Measurements from ENCODE around the gene NKX2-4. TPM values are rescaled to one million over a fixed set of nuclear protein-coding genes. Genes with fewer than 3 reads are reported as not detected.

NKX2-4 gene
- not detected for total RNA-seq
- polyA plus RNA-seq (2013, experiment 1 of 2) = not detected
- not detected for polyA plus RNA-seq (2013, experiment 2 of 2)
- 0 to 0.14 (median 0) reads per million in 172 experiments for total RNA-seq

DNA sequence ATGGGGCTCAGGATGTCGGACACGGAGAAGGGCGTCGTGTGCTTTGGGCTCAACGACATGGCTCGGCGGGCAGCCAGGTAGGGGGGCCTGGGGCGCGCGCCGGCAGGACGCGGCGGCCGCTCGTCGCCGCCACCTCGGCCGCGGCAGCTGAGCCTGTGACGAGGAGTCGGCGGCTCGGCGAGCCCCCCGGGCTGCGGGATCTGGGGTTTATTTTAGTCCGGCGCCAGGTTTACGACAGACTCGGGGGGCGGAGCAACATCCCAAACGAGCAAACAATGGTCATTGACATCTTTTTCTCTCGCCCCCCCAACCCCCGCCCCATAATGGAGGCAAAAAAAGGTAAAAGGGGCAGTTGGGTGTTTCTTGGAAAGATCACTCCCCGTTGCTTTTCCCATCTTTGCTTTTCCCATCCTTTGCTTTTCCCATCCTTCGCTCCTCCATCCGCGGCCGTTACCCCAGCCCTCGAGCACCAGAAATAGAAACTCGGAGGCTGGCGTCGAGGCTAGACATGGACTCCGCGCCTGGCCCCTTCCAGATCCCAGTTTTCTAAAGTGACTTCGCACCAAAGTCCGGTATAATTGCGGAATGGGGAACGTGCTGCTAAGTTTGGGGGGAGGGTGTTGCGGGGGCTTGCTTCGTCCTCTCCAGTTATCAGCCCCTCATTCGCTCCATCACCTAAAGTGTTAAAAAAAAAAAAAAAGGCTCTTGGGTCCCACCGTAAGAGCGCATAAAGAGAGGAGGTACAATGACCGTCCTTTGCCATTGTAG lies at the start of gene NKX2-4:
NKX2-4 (minus strand) TSS at position 186 of the 768 bp plus-strand sequence; CDS start at position 59, 127 bp downstream.
- Mint-ChIP-seq H3K27me3 (peaks cover 81% of the 10 kb centered on the region), H3K36me3 (ENCODE audit: low read depth) (peaks cover 5% of the 10 kb centered on the region), H3K9me3 (peaks cover 2% of the 10 kb centered on the region), H3K4me3 (peak within 1 kb of the TSS; percentile 60), H3K4me1 (ENCODE audit: low read depth) (peaks cover 19% of the 10 kb centered on the region), H3K27ac (no peak within 1 kb of the TSS)
- no peak for ATAC-seq (ENCODE audit: poor library complexity)
- intact Hi-C loops (cut with DNase I, micrococcal nuclease) = loop anchor here (5.0 to 10.0 kb wide), 4 partner anchors 110 to 293 kb away; partner anchors contain the start of gene LINC00237 (in 2 of the 2)
- no peak within 1 kb of the TSS for H3K27ac ChIP-seq (ENCODE audit: low read depth in 1 of 2, low read length in 2 of 2)
- POLR2A ChIA-PET = no interaction called here
- no peaks in the 10 kb centered on the region for H3K36me3 ChIP-seq (ENCODE audit: insufficient read depth, low read length)
- no peak for DNase-seq
- no peak within 1 kb of the TSS for H3K4me3 ChIP-seq (ENCODE audit: low read length)
- no peak for TF ChIP-seq CTCF (IDR thresholded peaks at IDR 0.05)
- peaks cover 30 to 89% of the 10 kb centered on the region in 2 experiments for H3K27me3 ChIP-seq (ENCODE audit: control insufficient read depth in 1 of 2, insufficient read depth in 2 of 2, low read length in 2 of 2)
- CTCF ChIA-PET = no interaction called here
- H3K4me1 ChIP-seq (ENCODE audit: insufficient read depth, low read length) = peaks cover 11% of the 10 kb centered on the region
- H3K9me3 ChIP-seq (ENCODE audit: control insufficient read depth in 1 of 2, insufficient read depth in 1 of 2, low read length in 2 of 2) = peaks cover 6 to 17% of the 10 kb centered on the region in 2 experiments

- no peaks in the 10 kb centered on the region for H3K36me3 ChIP-seq (ENCODE audit: insufficient read depth, low read length)
- DNase-seq (no peak), ATAC-seq (ENCODE audit: poor library complexity) (no peak)
- no peak overlapping the region for H3K4me3 ChIP-seq (ENCODE audit: low read length)
- intact Hi-C loops (cut with DNase I, micrococcal nuclease) = no loop called here
- no peaks in the 10 kb centered on the region for H3K4me1 ChIP-seq (ENCODE audit: insufficient read depth, low read length)
- Mint-ChIP-seq H3K4me1 (ENCODE audit: low read depth) (no peaks in the 10 kb centered on the region), H3K4me3 (no peak overlapping the region), H3K27ac (no peak overlapping the region), H3K9me3 (no peaks in the 10 kb centered on the region), H3K27me3 (peaks cover 65% of the 10 kb centered on the region), H3K36me3 (ENCODE audit: low read depth) (no peaks in the 10 kb centered on the region)
- no peak for TF ChIP-seq CTCF (IDR thresholded peaks at IDR 0.05)
- ChIA-PET POLR2A (no interaction called here), CTCF (no interaction called here)
- H3K27ac ChIP-seq (ENCODE audit: low read depth in 1 of 2, low read length in 2 of 2) = no peak overlapping the region
- H3K9me3 ChIP-seq (ENCODE audit: control insufficient read depth in 1 of 2, insufficient read depth in 1 of 2, low read length in 2 of 2) = no peaks in the 10 kb centered on the region
- peaks cover 2 to 4% of the 10 kb centered on the region in 2 experiments for H3K27me3 ChIP-seq (ENCODE audit: control insufficient read depth in 1 of 2, insufficient read depth in 2 of 2, low read length in 2 of 2)
These were observed 40.5 kb upstream of the NKX2-4 start for GRCh38 chr20:21437816-21438215.

DNA sequence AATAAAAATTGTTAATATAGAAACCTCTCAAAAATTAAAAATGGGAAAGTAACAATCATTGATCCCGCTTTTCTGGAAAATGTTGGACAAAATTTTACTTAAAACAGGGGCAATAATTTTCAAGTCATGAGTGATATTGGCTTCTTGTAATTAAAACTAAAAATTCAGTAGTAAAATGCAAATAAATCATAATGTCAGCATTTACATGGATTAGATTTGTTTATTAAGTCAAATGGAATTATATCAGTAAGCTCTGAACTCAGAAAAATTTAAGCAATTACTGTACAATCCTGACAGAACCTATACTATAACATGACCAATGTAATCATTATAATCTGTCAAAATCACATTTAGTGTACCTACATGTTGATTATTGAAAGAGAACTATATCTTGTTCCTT lies 39.9 kb upstream of the NKX2-4 start:
- ATAC-seq (ENCODE audit: poor library complexity) (no peak), DNase-seq (no peak)
- ChIA-PET CTCF (no interaction called here), POLR2A (no interaction called here)
- Mint-ChIP-seq H3K27ac (no peak overlapping the region), H3K4me3 (no peak overlapping the region), H3K4me1 (ENCODE audit: low read depth) (no peaks in the 10 kb centered on the region), H3K36me3 (ENCODE audit: low read depth) (no peaks in the 10 kb centered on the region), H3K9me3 (no peaks in the 10 kb centered on the region), H3K27me3 (peaks cover 63% of the 10 kb centered on the region)
- no peaks in the 10 kb centered on the region for H3K36me3 ChIP-seq (ENCODE audit: insufficient read depth, low read length)
- H3K27ac ChIP-seq (ENCODE audit: low read depth in 1 of 2, low read length in 2 of 2) = no peak overlapping the region
- intact Hi-C loops (cut with DNase I, micrococcal nuclease) = no loop called here
- no peaks in the 10 kb centered on the region for H3K4me1 ChIP-seq (ENCODE audit: insufficient read depth, low read length)
- H3K4me3 ChIP-seq (ENCODE audit: low read length) = no peak overlapping the region
- TF ChIP-seq CTCF (IDR thresholded peaks at IDR 0.05) = no peak
- H3K9me3 ChIP-seq (ENCODE audit: control insufficient read depth in 1 of 2, insufficient read depth in 1 of 2, low read length in 2 of 2) = no peaks in the 10 kb centered on the region
- peaks cover 0 to 4% of the 10 kb centered on the region in 2 experiments for H3K27me3 ChIP-seq (ENCODE audit: control insufficient read depth in 1 of 2, insufficient read depth in 2 of 2, low read length in 2 of 2)

Measured in CD4-positive, alpha-beta T cell (primary cell).